OCI-LY7 (cell line): ENCODE measurements around the gene AUTS2. TPM values are rescaled to one million over a fixed set of nuclear protein-coding genes. Genes with fewer than 3 reads are reported as not detected.

Experiments
- BruUV-seq: library from RNA; stranded (reverse); fragments of 400-500 nt; replicated peaks from 2 replicates; lab custom pipeline; 2021; lab: Mats Ljungman, UMichigan
- CTCF ChIA-PET: fragments of 300-600 bp; sonication (Branson Sonifier 250); formaldehyde crosslinking; loops from one replicate; lab custom pipeline; 2022; ENCODE audit warnings: antibody characterized with exemption; ENCODE audit not compliant: unreplicated experiment; lab: Charles Lee
- POLR2A ChIA-PET: fragments of 300-600 bp; sonication (Branson Sonifier 250); formaldehyde crosslinking; loops from one replicate; lab custom pipeline; 2022; ENCODE audit warnings: antibody characterized with exemption; lab: Charles Lee
- DNase-seq: peaks from one replicate; pipeline ENCODE4 v3.0.0-alpha.2; 2015; ENCODE audit warnings: low spot score
- H2AFZ ChIP-seq: fragments of 200-600 bp; sonication (generic), shearing (Covaris generic); 2 replicates; pipeline ENCODE4 v1.6.1; 2014; ENCODE audit warnings: mild to moderate bottlenecking, antibody characterized with exemption, low read length, moderate library complexity
- H3K27ac ChIP-seq: fragments of 200-600 bp; sonication (generic); 2 replicates; pipeline ENCODE4 v1.5.1; 2014; ENCODE audit warnings: mixed run types, low read depth, mild to moderate bottlenecking, moderate library complexity, low read length, inconsistent platforms; ENCODE audit not compliant: poor library complexity, severe bottlenecking
- H3K36me3 ChIP-seq: fragments of 200-600 bp; sonication (generic); 2 replicates; pipeline ENCODE4 v1.6.1; 2014; ENCODE audit warnings: mild to moderate bottlenecking, antibody characterized with exemption, low read length, moderate library complexity, mixed read lengths; ENCODE audit not compliant: insufficient read depth
- H3K4me1 ChIP-seq: fragments of 200-600 bp; sonication (generic); 2 replicates; pipeline ENCODE4 v1.5.1; 2014; ENCODE audit warnings: mild to moderate bottlenecking, low read length; ENCODE audit not compliant: insufficient read depth, poor library complexity, severe bottlenecking
- H3K4me2 ChIP-seq: fragments of 200-600 bp; sonication (generic); 2 replicates; pipeline ENCODE4 v1.6.1; 2014; ENCODE audit warnings: mild to moderate bottlenecking, low read length
- H3K4me3 ChIP-seq: fragments of 200-600 bp; sonication (generic); 2 replicates; pipeline ENCODE4 v1.5.1; 2014; ENCODE audit warnings: mild to moderate bottlenecking, low read depth, low read length; ENCODE audit not compliant: poor library complexity, severe bottlenecking
- H3K79me2 ChIP-seq: fragments of 200-600 bp; sonication (generic); 2 replicates; pipeline ENCODE4 v1.6.1; 2016; ENCODE audit warnings: low read depth, mild to moderate bottlenecking, low read length, moderate library complexity, mixed read lengths; ENCODE audit not compliant: insufficient read depth
- H3K9me2 ChIP-seq: fragments of 200-600 bp; sonication (generic); 2 replicates; pipeline ENCODE4 v1.6.1; 2016; ENCODE audit warnings: mild to moderate bottlenecking, low read length, mixed read lengths; ENCODE audit not compliant: insufficient read depth
- H3K9me3 ChIP-seq: fragments of 200-600 bp; sonication (generic); 2 replicates; pipeline ENCODE4 v1.6.1; 2014; ENCODE audit warnings: mild to moderate bottlenecking, mixed run types, low read length, mixed read lengths
- H4K20me1 ChIP-seq: fragments of 200-600 bp; sonication (generic); 2 replicates; pipeline ENCODE4 v1.6.1; 2014; ENCODE audit warnings: mild to moderate bottlenecking, antibody characterized with exemption, low read length, moderate library complexity, mixed read lengths; ENCODE audit not compliant: insufficient read depth
- EZH2phosphoT487 ChIP-seq: fragments of 200-600 bp; sonication (generic); IDR thresholded peaks from 2 replicates; pipeline ENCODE4 v1.6.1; 2018; ENCODE audit warnings: low read depth, borderline replicate concordance, mild to moderate bottlenecking, mixed run types, antibody characterized with exemption, low read length, moderate library complexity, mixed read lengths
- intact Hi-C: fragments of 100-400 bp; cut with micrococcal nuclease; formaldehyde crosslinking; loops from one replicate; pipeline ENCODE4 v1.10.0; 2022; ENCODE audit not compliant: unreplicated experiment
- total RNA-seq, 2 experiments: library from RNA; depleted of rRNA in 1 of 2; stranded (reverse); fragments of >200 nt in 1 of 2; shearing (Covaris generic) in 1 of 2; gene quantifications; 2 replicates each; pipeline ENCODE4 v1.2.3, GENCODE V29; 2014 to 2022
- TF ChIP-seq, protein P1 (sequence below): fragments of 200-600 bp; sonication (generic); conservative IDR thresholded peaks from 2 replicates; pipeline ENCODE4 v1.5.1; 2014; ENCODE audit warnings: mild to moderate bottlenecking, antibody characterized with exemption, low read length, moderate library complexity, mixed read lengths

Gene AUTS2
- total RNA-seq, 2 experiments from 2014 or later, result 37.9 to 78.5 TPM

- Histone ChIP-seq H3K9me3 (no peaks in the 10 kb centered on the region), H2AFZ (no peak overlapping the region), H3K9me2 (no peaks in the 10 kb centered on the region; the same call in 1 of the 2 replicates), H4K20me1 (no peaks in the 10 kb centered on the region), H3K4me2 (no peak overlapping the region), H3K79me2 (no peaks in the 10 kb centered on the region), H3K27ac (no peak overlapping the region), H3K4me1 (no peaks in the 10 kb centered on the region), H3K36me3 (no peaks in the 10 kb centered on the region), H3K4me3 (no peak overlapping the region)
- no peak for DNase-seq
- no TSS peak for BruUV-seq
- POLR2A ChIA-PET, result no interaction called here
- TF ChIP-seq EZH2phosphoT487, result no peak
- TF ChIP-seq, protein P1, sequence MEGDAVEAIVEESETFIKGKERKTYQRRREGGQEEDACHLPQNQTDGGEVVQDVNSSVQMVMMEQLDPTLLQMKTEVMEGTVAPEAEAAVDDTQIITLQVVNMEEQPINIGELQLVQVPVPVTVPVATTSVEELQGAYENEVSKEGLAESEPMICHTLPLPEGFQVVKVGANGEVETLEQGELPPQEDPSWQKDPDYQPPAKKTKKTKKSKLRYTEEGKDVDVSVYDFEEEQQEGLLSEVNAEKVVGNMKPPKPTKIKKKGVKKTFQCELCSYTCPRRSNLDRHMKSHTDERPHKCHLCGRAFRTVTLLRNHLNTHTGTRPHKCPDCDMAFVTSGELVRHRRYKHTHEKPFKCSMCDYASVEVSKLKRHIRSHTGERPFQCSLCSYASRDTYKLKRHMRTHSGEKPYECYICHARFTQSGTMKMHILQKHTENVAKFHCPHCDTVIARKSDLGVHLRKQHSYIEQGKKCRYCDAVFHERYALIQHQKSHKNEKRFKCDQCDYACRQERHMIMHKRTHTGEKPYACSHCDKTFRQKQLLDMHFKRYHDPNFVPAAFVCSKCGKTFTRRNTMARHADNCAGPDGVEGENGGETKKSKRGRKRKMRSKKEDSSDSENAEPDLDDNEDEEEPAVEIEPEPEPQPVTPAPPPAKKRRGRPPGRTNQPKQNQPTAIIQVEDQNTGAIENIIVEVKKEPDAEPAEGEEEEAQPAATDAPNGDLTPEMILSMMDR, result no peak
- intact Hi-C loops, result no loop called here
- CTCF ChIA-PET, result no interaction called here
Measured at GRCh38 chr7:70257921-70258320, 659.6 kb downstream of the AUTS2 start.

- ChIA-PET CTCF (no interaction called here), POLR2A (interaction anchor here (0.7 to 1.0 kb wide), 4 partner anchors 14 to 1670 kb away, joined by 3 read pairs; no protein-coding TSS in a partner anchor)
Measured at GRCh38 chr7:70259502-70259901, 661.2 kb downstream of the AUTS2 start.

More at GRCh38 chr7:70259502-70259901, 661.2 kb downstream of the AUTS2 start:
- H3K9me2 ChIP-seq, result no peaks in the 10 kb centered on the region
- no peaks in the 10 kb centered on the region for H3K79me2 ChIP-seq
- no peaks in the 10 kb centered on the region for H3K36me3 ChIP-seq
- no peaks in the 10 kb centered on the region for H3K4me1 ChIP-seq
- no peak overlapping the region for H3K4me2 ChIP-seq
- no peak overlapping the region for H2AFZ ChIP-seq
- no TSS peak for BruUV-seq
- no peak for DNase-seq
- H4K20me1 ChIP-seq, result no peaks in the 10 kb centered on the region
- TF ChIP-seq, protein P1, result no peak
- no peak for TF ChIP-seq EZH2phosphoT487
- H3K4me3 ChIP-seq, result no peak overlapping the region
- H3K27ac ChIP-seq, result no peak overlapping the region
- intact Hi-C loops, result no loop called here
- no peaks in the 10 kb centered on the region for H3K9me3 ChIP-seq
